Measurements from ENCODE around the gene TEX261.

The TEX261 gene

GRCh38 chr2:70964596-70965386, 29.9 kb downstream of the TEX261 start:
- H3K79me2 ChIP-seq (ENCODE audit: insufficient read depth, low read length) = no peaks in the 10 kb centered on the region
- H3K27me3 ChIP-seq (ENCODE audit: low read length) = no peaks in the 10 kb centered on the region
- H4K20me1 ChIP-seq (ENCODE audit: low read depth, low read length) = no peaks in the 10 kb centered on the region
- H3K9ac ChIP-seq (ENCODE audit: low read length) = peak overlapping the region; percentile 41; the same call in 1 of the 2 replicates
- H2AFZ ChIP-seq (ENCODE audit: low read depth, low read length, severe bottlenecking) = peak overlapping the region; percentile 91
- no peaks in the 10 kb centered on the region for H3K9me2 ChIP-seq (replicated peaks; ENCODE audit: insufficient read depth, low read length)
- no peaks in the 10 kb centered on the region for H3K36me3 ChIP-seq (ENCODE audit: low read length)
- no peak overlapping the region for H3K27ac ChIP-seq (ENCODE audit: low read depth, low read length)
- H3F3A ChIP-seq (ENCODE audit: insufficient read depth) = no peaks in the 10 kb centered on the region
- peak overlapping the region; percentile 71 for H3K4me2 ChIP-seq (ENCODE audit: low read depth, low read length, poor library complexity, severe bottlenecking)
- peak overlapping the region; percentile 51 for H3K4me3 ChIP-seq (ENCODE audit: insufficient read depth, low read length, poor library complexity, severe bottlenecking)
- TF ChIP-seq CTCF (IDR thresholded peaks at IDR 0.05; ENCODE audit: insufficient read depth, low read length, poor library complexity, severe bottlenecking) (peak; percentile 71), EZH2phosphoT487 (conservative IDR thresholded peaks at IDR 0.05; ENCODE audit: low read length) (no peak)
- H3K9me3 ChIP-seq (ENCODE audit: insufficient read depth, low read length) = no peaks in the 10 kb centered on the region

GRCh38 chr2:70964133-70964532, 30.5 kb downstream of the TEX261 start:
- no peak overlapping the region for H3K4me3 ChIP-seq (ENCODE audit: insufficient read depth, low read length, poor library complexity, severe bottlenecking)
- no peak overlapping the region for H2AFZ ChIP-seq (ENCODE audit: low read depth, low read length, severe bottlenecking)
- no peak overlapping the region for H3K9ac ChIP-seq (ENCODE audit: low read length)
- H3K36me3 ChIP-seq (ENCODE audit: low read length) = no peaks in the 10 kb centered on the region
- H4K20me1 ChIP-seq (ENCODE audit: low read depth, low read length) = no peaks in the 10 kb centered on the region
- no peaks in the 10 kb centered on the region for H3K9me3 ChIP-seq (ENCODE audit: insufficient read depth, low read length)
- H3K9me2 ChIP-seq (replicated peaks; ENCODE audit: insufficient read depth, low read length) = no peaks in the 10 kb centered on the region
- H3F3A ChIP-seq (ENCODE audit: insufficient read depth) = no peaks in the 10 kb centered on the region
- no peaks in the 10 kb centered on the region for H3K79me2 ChIP-seq (ENCODE audit: insufficient read depth, low read length)
- no peak overlapping the region for H3K27ac ChIP-seq (ENCODE audit: low read depth, low read length)
- H3K27me3 ChIP-seq (ENCODE audit: low read length) = no peaks in the 10 kb centered on the region
- no peak overlapping the region for H3K4me2 ChIP-seq (ENCODE audit: low read depth, low read length, poor library complexity, severe bottlenecking)
- TF ChIP-seq CTCF (IDR thresholded peaks at IDR 0.05; ENCODE audit: insufficient read depth, low read length, poor library complexity, severe bottlenecking) (no peak), EZH2phosphoT487 (conservative IDR thresholded peaks at IDR 0.05; ENCODE audit: low read length) (no peak)

- Histone ChIP-seq H2AFZ (ENCODE audit: low read depth, low read length, severe bottlenecking) (no peak overlapping the region), H3K9ac (ENCODE audit: low read length) (no peak overlapping the region), H3K36me3 (ENCODE audit: low read length) (no peaks in the 10 kb centered on the region), H3F3A (ENCODE audit: insufficient read depth) (no peaks in the 10 kb centered on the region), H3K27me3 (ENCODE audit: low read length) (no peaks in the 10 kb centered on the region), H3K9me3 (ENCODE audit: insufficient read depth, low read length) (no peaks in the 10 kb centered on the region), H3K27ac (ENCODE audit: low read depth, low read length) (no peak overlapping the region), H4K20me1 (ENCODE audit: low read depth, low read length) (no peaks in the 10 kb centered on the region), H3K4me3 (ENCODE audit: insufficient read depth, low read length, poor library complexity, severe bottlenecking) (no peak overlapping the region), H3K9me2 (replicated peaks; ENCODE audit: insufficient read depth, low read length) (no peaks in the 10 kb centered on the region), H3K4me2 (ENCODE audit: low read depth, low read length, poor library complexity, severe bottlenecking) (no peak overlapping the region), H3K79me2 (ENCODE audit: insufficient read depth, low read length) (no peaks in the 10 kb centered on the region)
- no peak for TF ChIP-seq EZH2phosphoT487 (conservative IDR thresholded peaks at IDR 0.05; ENCODE audit: low read length)
- no peak for TF ChIP-seq CTCF (IDR thresholded peaks at IDR 0.05; ENCODE audit: insufficient read depth, low read length, poor library complexity, severe bottlenecking)
Measured at GRCh38 chr2:70962885-70963878, 31.5 kb downstream of the TEX261 start.
